ENCODE results near the gene FOCAD. TPM values are rescaled to one million over a fixed set of nuclear protein-coding genes. Genes with fewer than 3 reads are reported as not detected.

FOCAD gene
- total RNA-seq, 1 donor from 2014 or later, result 30.0 TPM

DNA sequence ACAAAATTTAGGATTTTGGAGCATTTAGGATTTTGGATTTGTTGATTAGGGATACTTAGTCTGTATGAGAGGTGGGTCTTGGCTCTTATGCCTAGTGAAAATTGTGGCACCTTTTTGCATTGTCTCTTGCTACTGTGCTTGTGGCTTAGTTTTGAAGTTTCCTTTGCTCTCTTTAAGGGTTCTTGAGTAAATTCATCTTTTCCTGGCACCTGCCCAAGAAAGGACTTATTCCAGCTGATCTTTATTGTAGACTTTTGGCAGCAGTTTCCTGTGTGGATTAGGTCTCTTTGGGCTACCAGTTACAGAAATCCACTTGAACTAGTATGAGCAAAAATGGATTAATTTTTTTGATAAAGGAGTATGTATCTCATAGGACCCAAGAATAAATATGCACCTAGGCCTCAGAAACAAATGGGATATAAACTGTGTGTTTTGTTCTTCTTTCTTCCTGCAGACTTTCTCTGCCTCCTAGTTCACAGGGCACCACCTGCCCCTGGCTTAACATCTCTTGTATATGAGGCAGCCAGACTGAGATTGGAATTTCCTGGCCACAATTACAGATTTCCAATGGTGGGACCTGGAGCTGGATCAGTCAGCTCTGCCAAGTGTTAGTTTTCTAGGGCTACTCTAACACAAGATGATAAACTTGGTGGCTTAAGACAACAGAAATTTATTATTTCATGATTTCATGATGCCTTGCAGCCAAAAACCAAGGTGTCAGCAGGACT, 44.6 kb downstream of the FOCAD start:
- DNase-seq (ENCODE audit: low read depth), result no peak
- no peak overlapping the region for H3K4me3 ChIP-seq (ENCODE audit: low read depth, low read length)
- TF ChIP-seq, protein P1, sequence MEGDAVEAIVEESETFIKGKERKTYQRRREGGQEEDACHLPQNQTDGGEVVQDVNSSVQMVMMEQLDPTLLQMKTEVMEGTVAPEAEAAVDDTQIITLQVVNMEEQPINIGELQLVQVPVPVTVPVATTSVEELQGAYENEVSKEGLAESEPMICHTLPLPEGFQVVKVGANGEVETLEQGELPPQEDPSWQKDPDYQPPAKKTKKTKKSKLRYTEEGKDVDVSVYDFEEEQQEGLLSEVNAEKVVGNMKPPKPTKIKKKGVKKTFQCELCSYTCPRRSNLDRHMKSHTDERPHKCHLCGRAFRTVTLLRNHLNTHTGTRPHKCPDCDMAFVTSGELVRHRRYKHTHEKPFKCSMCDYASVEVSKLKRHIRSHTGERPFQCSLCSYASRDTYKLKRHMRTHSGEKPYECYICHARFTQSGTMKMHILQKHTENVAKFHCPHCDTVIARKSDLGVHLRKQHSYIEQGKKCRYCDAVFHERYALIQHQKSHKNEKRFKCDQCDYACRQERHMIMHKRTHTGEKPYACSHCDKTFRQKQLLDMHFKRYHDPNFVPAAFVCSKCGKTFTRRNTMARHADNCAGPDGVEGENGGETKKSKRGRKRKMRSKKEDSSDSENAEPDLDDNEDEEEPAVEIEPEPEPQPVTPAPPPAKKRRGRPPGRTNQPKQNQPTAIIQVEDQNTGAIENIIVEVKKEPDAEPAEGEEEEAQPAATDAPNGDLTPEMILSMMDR (conservative IDR thresholded peaks at IDR 0.05; ENCODE audit: low read depth, low read length), result no peak

DNA sequence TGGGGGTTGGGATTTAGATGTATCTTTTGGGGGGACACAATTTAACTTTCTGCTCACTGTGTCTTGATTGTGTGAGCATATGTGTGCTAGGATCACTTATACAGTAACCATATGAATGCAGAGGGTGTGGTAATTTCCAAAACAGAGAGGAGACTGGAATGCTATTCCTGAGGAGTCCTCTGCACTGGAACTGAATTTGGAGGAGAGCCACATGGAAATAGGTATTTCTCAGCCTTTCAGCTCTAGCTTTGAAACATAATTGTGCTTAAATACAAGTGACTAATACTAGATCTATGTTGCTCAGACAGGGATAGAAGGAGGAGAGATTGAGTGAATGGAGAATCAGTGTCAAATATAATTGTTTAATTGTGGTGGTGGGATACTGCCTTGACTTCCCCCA, 45.5 kb downstream of the FOCAD start:
- no peak overlapping the region for H3K4me3 ChIP-seq (ENCODE audit: low read depth, low read length)
- TF ChIP-seq, protein P1 (conservative IDR thresholded peaks at IDR 0.05; ENCODE audit: low read depth, low read length), result no peak
- DNase-seq (ENCODE audit: low read depth), result no peak

DNA sequence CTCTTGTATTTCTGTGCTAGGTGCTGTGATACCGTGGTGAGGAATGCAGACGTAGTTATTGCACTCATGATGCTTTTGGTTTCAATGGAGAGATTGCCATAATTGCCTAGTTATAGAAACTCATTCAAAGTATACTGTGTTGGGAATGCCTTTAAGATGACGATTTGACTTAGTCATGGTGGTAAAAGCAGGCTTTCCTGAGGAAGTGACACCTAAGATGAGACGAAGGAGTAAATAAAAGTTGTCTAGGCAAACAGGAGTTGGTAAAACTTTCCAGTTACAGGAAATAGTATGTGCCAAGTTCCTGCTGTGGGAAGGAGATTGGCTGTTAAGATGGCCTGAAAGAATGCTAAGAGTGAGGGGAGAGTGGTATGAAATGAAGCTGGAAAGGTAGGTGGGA, 48.1 kb downstream of the FOCAD start:
- H3K4me3 ChIP-seq (ENCODE audit: low read depth, low read length), result no peak overlapping the region
- TF ChIP-seq, protein P1 (conservative IDR thresholded peaks at IDR 0.05; ENCODE audit: low read depth, low read length), result no peak
- no peak for DNase-seq (ENCODE audit: low read depth)

GRCh38 chr9:20734275-20734674, 50.2 kb downstream of the FOCAD start:
- H3K4me3 ChIP-seq (ENCODE audit: low read depth, low read length), result no peak overlapping the region
- TF ChIP-seq, protein P1 (conservative IDR thresholded peaks at IDR 0.05; ENCODE audit: low read depth, low read length), result no peak
- no peak for DNase-seq (ENCODE audit: low read depth)

DNA sequence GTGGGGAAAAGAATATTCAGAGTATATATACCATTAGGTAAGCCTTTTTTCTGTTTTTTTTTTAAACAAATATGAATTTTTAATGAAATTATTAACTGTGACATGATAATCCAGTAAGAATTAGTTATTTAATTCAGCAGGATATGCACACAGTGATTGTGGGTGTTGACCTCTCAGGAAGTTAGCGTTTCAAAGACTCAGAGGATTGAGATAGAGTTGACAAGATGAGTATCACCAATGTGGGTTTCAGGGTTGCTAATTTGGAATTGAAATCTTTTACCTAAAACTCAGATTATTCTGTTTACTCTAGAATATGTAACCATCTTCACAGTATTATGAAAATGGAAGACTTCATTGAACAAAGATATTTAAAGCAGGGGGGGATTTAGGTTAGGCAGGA, 56.2 kb downstream of the FOCAD start:
- DNase-seq (ENCODE audit: low read depth), result no peak
- H3K4me3 ChIP-seq (ENCODE audit: low read depth, low read length), result no peak overlapping the region
- TF ChIP-seq, protein P1 (conservative IDR thresholded peaks at IDR 0.05; ENCODE audit: low read depth, low read length), result no peak

- no peak for DNase-seq (ENCODE audit: low read depth)
- TF ChIP-seq, protein P1 (conservative IDR thresholded peaks at IDR 0.05; ENCODE audit: low read depth, low read length), result no peak
- H3K4me3 ChIP-seq (ENCODE audit: low read depth, low read length), result no peak overlapping the region
These were observed 57.0 kb downstream of the FOCAD start for GRCh38 chr9:20740929-20741582.

Data from epithelial cell of proximal tubule (primary cell).